Spleen (tissue), 11 donors: ENCODE results near the gene XAGE2. TPM values are rescaled to one million over a fixed set of nuclear protein-coding genes. Genes with fewer than 3 reads are reported as not detected.

Experiments used
- DNase-seq: peaks from one replicate; pipeline ENCODE4 v3.0.0-alpha.2; 2020
- H3K27ac ChIP-seq, 8 donors: fragments of 200-600 bp; sonication (generic) in 7 of 8; 1 replicate in 4 of 8; 2 replicates in 4 of 8; pipeline versions ENCODE4 v1.5.0 to v1.8.0; 2016 to 2021; ENCODE audit warnings: inconsistent platforms in 4 of 8, mild to moderate bottlenecking in 4 of 8, moderate library complexity in 1 of 8
- H3K27me3 ChIP-seq, 7 donors: fragments of 200-600 bp; sonication (generic) in 6 of 7; replicated peaks in 1 of 7; 1 replicate in 4 of 7; 2 replicates in 3 of 7; pipeline versions ENCODE4 v1.5.0 to v1.8.0; 2016 to 2021; ENCODE audit warnings: inconsistent platforms in 3 of 7, mild to moderate bottlenecking in 1 of 7
- H3K36me3 ChIP-seq, 6 donors: fragments of 200-600 bp; sonication (generic) in 5 of 6; 1 replicate in 4 of 6; 2 replicates in 2 of 6; pipeline versions ENCODE4 v1.5.0 to v1.8.0; 2016 to 2021; ENCODE audit warnings: inconsistent platforms in 2 of 6
- H3K4me1 ChIP-seq, 6 donors: fragments of 200-600 bp; sonication (generic) in 5 of 6; 1 replicate in 3 of 6; 2 replicates in 3 of 6; pipeline versions ENCODE4 v1.5.0 to v1.8.0; 2016 to 2021; ENCODE audit warnings: inconsistent platforms in 3 of 6
- H3K4me3 ChIP-seq, 8 donors: fragments of 200-600 bp; sonication (generic) in 7 of 8; 1 replicate in 4 of 8; 2 replicates in 4 of 8; pipeline versions ENCODE4 v1.5.0 to v1.8.0; 2016 to 2021; ENCODE audit warnings: inconsistent platforms in 4 of 8, mild to moderate bottlenecking in 4 of 8, moderate library complexity in 2 of 8
- H3K9me3 ChIP-seq, 8 donors: fragments of 200-600 bp; sonication (generic) in 7 of 8; 1 replicate in 4 of 8; 2 replicates in 4 of 8; pipeline versions ENCODE4 v1.5.0 to v1.8.0; 2016 to 2021; ENCODE audit warnings: inconsistent platforms in 4 of 8
- POLR2A ChIP-seq, 3 donors: fragments of 450-650 bp; IDR thresholded peaks; one replicate each; pipeline ENCODE4 v1.5.1; 2017; ENCODE audit warnings: antibody characterized with exemption in 3 of 3, mild to moderate bottlenecking in 1 of 3
- POLR2AphosphoS5 ChIP-seq, 3 donors: sonication (generic); formaldehyde crosslinking; IDR thresholded peaks; one replicate each; pipeline ENCODE4 v1.5.1; 2017; ENCODE audit warnings: antibody characterized with exemption in 3 of 3
- WGBS, 5 donors: extraction: QIAGEN DNeasy Blood & Tissue Kit in 3 of 5; methylation state at CpG; one replicate each; pipeline versions ENCODE4 v1.1.5 to v1.1.7; 2013 to 2018; 5-methylcytosine and 5-hydroxymethylcytosine counted together
- intact Hi-C: fragments of 100-400 bp; cut with DNase I; formaldehyde crosslinking; loops from one replicate; pipeline ENCODE4 v1.15.0; 2023; ENCODE audit warnings: low total_unique reads
- polyA plus RNA-seq, 3 donors: library from polyadenylated mRNA; stranded (reverse); fragments of 200-250 nt; gene quantifications; one replicate each; pipeline ENCODE4 v1.2.1, GENCODE V29; 2013
- total RNA-seq, 7 donors: library from RNA; depleted of rRNA in 3 of 7; stranded (reverse); fragments of >200 nt in 3 of 7; fragmentation: NEBNext Ultra II Directional in 4 of 7; extraction: Animal tissue kit (Norgen Biotek cat#: 25700) in 4 of 7; gene quantifications; one replicate each; pipeline versions ENCODE4 v1.1.0 to v1.2.1, GENCODE V29; 2016 to 2021
- TF ChIP-seq, protein P1 (sequence below), 11 experiments: fragments of 200-600 bp in 7 of 11; fragments of 450-650 bp in 4 of 11; sonication (generic) in 4 of 11; IDR thresholded peaks in 8 of 11; conservative IDR thresholded peaks in 3 of 11; 1 replicate in 7 of 11; 2 replicates in 4 of 11; pipeline versions ENCODE4 v1.4.0 to v1.8.0; 2016 to 2021; ENCODE audit warnings: antibody characterized with exemption in 11 of 11, inconsistent platforms in 4 of 11, mild to moderate bottlenecking in 1 of 11
- donor health status: healthy with polysubstance abuse.
- donor health status: DM: no; HTN: no; CAD: no; lungs with moderate emphysema.
- donor health status: DM: no; HTN: no; CAD: no.
- donor health status: Bipolar disorder and iron deficiency.
- donor health status: healthy.
- donor health status: DM: no; HTN: no; CAD: no.
- donor health status: DM: yes; HTN: yes; CAD: no.

XAGE2 gene
- total and polyA plus RNA-seq, 10 donors = not detected

DNA sequence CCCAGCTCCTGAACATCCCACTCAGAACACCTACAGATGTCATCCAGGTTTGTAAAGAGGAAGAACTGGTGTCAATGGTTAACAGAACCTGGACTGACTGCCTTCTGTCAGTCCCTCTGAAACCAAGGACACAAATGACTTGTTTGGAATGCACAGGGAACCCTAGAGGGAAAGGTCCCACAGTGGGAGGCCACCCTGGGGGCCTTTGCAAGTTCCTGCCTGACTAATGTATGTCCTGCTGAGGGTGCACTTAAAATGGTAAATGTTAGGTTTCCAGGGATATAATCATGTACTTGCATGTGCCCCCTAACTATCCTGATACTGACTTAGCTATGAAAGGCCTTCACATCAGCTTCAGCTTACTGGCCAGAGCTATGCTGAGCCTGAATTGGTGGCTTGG is 15.0 kb upstream of the XAGE2 start:
- H3K4me1 ChIP-seq = no peaks in the 10 kb centered on the region
- intact Hi-C loops = no loop called here
- peaks cover 0 to 8% (median 0%) of the 10 kb centered on the region in 7 donors for H3K27me3 ChIP-seq
- no peak for DNase-seq
- no peak overlapping the region for H3K4me3 ChIP-seq
- H3K9me3 ChIP-seq = no peaks in the 10 kb centered on the region
- no peak overlapping the region for H3K27ac ChIP-seq
- no peaks in the 10 kb centered on the region for H3K36me3 ChIP-seq
- TF ChIP-seq POLR2AphosphoS5 (IDR thresholded peaks at IDR 0.05) (no peak), POLR2A (IDR thresholded peaks at IDR 0.05) (no peak)
- TF ChIP-seq, protein P1, sequence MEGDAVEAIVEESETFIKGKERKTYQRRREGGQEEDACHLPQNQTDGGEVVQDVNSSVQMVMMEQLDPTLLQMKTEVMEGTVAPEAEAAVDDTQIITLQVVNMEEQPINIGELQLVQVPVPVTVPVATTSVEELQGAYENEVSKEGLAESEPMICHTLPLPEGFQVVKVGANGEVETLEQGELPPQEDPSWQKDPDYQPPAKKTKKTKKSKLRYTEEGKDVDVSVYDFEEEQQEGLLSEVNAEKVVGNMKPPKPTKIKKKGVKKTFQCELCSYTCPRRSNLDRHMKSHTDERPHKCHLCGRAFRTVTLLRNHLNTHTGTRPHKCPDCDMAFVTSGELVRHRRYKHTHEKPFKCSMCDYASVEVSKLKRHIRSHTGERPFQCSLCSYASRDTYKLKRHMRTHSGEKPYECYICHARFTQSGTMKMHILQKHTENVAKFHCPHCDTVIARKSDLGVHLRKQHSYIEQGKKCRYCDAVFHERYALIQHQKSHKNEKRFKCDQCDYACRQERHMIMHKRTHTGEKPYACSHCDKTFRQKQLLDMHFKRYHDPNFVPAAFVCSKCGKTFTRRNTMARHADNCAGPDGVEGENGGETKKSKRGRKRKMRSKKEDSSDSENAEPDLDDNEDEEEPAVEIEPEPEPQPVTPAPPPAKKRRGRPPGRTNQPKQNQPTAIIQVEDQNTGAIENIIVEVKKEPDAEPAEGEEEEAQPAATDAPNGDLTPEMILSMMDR (IDR thresholded peaks at IDR 0.05 in 8 of 11, conservative IDR thresholded peaks at IDR 0.05 in 3 of 11) = no peak

DNA sequence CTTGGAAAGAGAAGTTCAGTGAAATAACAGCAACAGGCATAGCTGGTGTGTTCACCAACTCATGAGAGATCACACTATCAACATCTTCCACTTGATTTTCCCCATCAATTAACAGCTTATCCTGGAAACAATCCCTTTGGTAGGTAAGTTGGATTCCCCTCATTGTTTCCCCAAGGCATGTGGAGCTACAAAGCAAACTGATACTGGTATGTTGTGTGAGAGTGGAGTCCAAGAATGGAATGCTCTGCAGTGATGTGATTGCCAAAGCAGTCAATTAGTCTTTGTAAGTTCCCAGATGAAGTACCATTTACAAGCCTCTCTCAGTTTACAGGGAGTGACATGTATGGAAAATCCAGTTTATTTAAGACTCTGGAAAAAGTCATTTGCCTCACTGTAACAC is 13.7 kb upstream of the XAGE2 start:
- Histone ChIP-seq H3K27ac (no peak overlapping the region), H3K4me3 (no peak overlapping the region), H3K27me3 (peaks cover 0 to 4% (median 0%) of the 10 kb centered on the region in 7 donors), H3K9me3 (no peaks in the 10 kb centered on the region), H3K36me3 (no peaks in the 10 kb centered on the region), H3K4me1 (no peaks in the 10 kb centered on the region)
- intact Hi-C loops = no loop called here
- TF ChIP-seq POLR2AphosphoS5 (IDR thresholded peaks at IDR 0.05) (no peak), POLR2A (IDR thresholded peaks at IDR 0.05) (no peak)
- TF ChIP-seq, protein P1 (IDR thresholded peaks at IDR 0.05 in 8 of 11, conservative IDR thresholded peaks at IDR 0.05 in 3 of 11) = no peak
- no peak for DNase-seq

DNA sequence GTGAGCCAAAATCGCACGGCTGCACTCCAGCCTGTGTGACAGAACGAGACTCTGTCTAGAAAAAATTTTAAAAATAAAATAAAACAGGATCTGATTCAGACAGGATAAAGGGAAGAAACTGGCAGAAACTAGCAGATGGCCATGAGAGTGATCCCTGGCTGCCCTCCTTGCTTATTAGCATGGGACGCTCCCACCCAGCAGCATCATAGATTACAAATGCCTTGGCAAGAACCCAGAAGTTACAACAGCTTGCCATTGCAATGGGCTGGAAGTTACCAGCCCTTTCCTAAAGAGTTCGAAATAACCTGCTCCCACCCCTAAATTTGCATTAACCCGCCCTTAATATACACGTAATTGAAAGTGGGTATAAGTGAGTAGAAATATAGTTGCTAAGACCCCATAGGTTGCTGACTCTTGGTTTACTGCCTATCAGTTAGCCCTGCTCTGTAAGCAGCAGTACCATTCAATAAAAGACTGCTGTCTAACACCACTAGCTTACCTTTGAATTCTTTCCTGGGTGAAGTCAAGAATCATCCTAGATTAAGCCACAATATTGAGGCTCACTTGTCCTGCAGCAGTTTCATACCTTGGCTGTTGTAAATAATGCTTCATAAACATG is 9.1 kb upstream of the XAGE2 start:
- DNase-seq = no peak
- H3K4me3 ChIP-seq = no peak overlapping the region
- no peaks in the 10 kb centered on the region for H3K36me3 ChIP-seq
- TF ChIP-seq POLR2AphosphoS5 (IDR thresholded peaks at IDR 0.05) (no peak), POLR2A (IDR thresholded peaks at IDR 0.05) (no peak)
- TF ChIP-seq, protein P1 (IDR thresholded peaks at IDR 0.05 in 8 of 11, conservative IDR thresholded peaks at IDR 0.05 in 3 of 11) = no peak
- no peaks in the 10 kb centered on the region for H3K9me3 ChIP-seq
- H3K27ac ChIP-seq = no peak overlapping the region
- no peaks in the 10 kb centered on the region for H3K4me1 ChIP-seq
- H3K27me3 ChIP-seq = peaks cover 0 to 29% (median 0%) of the 10 kb centered on the region in 7 donors
- 54 to 75% (median 68%) methylated on average over 7 of the region's 7 CpGs for WGBS, 5 donors
- intact Hi-C loops = no loop called here

DNA sequence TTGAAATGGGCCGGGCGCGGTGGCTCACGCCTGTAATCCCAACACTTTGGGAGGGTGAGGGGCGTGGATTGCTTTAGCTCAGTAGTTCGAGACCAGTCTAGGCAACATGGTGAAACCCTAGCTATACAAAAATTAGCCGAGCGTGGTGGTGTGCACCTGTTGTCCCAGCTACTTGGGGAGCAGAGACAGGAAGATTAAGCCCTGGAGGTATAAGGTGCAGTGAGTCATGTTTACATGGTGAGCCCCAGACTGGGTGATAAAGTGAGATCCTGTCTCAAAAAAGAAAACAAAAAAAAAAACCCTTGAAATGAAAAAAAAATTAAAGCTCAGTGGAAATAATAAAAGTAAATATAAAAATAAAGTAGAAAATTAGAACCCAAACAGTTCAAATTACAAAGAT is 6.9 kb upstream of the XAGE2 start:
- intact Hi-C loops = no loop called here
- H3K27me3 ChIP-seq = peaks cover 0 to 46% (median 0%) of the 10 kb centered on the region in 7 donors
- WGBS, 5 donors = 69 to 92% (median 87%) methylated on average over 8 of the region's 8 CpGs

More for the DNA sequence above, 6.9 kb upstream of the XAGE2 start:
- Histone ChIP-seq H3K27ac (no peak overlapping the region), H3K4me3 (no peak overlapping the region), H3K9me3 (no peaks in the 10 kb centered on the region), H3K36me3 (no peaks in the 10 kb centered on the region), H3K4me1 (no peaks in the 10 kb centered on the region)
- TF ChIP-seq POLR2A (IDR thresholded peaks at IDR 0.05) (no peak), POLR2AphosphoS5 (IDR thresholded peaks at IDR 0.05) (no peak)
- TF ChIP-seq, protein P1 (IDR thresholded peaks at IDR 0.05 in 8 of 11, conservative IDR thresholded peaks at IDR 0.05 in 3 of 11) = no peak
- no peak for DNase-seq
